Measurements from ENCODE around the gene NKG7.
A peak's percentile ranks its signal among the peaks of the same experiment; 100 is the strongest.

The NKG7 gene

GRCh38 chr19:51337861-51338562 lies 34.4 kb downstream of the NKG7 start:
- no peak overlapping the region for H3K27ac ChIP-seq (ENCODE audit: low read length)
- no peak overlapping the region for H2AFZ ChIP-seq (ENCODE audit: low read depth, low read length)
- no peaks in the 10 kb centered on the region for H3K9me3 ChIP-seq (ENCODE audit: insufficient read depth, low read length)
- no peak overlapping the region for H3K9ac ChIP-seq (ENCODE audit: low read length)
- no peaks in the 10 kb centered on the region for H3K36me3 ChIP-seq (replicated peaks; ENCODE audit: low read depth, low read length)
- no peak for TF ChIP-seq EZH2phosphoT487 (IDR thresholded peaks at IDR 0.05; ENCODE audit: low read depth)
- TF ChIP-seq, protein P1, sequence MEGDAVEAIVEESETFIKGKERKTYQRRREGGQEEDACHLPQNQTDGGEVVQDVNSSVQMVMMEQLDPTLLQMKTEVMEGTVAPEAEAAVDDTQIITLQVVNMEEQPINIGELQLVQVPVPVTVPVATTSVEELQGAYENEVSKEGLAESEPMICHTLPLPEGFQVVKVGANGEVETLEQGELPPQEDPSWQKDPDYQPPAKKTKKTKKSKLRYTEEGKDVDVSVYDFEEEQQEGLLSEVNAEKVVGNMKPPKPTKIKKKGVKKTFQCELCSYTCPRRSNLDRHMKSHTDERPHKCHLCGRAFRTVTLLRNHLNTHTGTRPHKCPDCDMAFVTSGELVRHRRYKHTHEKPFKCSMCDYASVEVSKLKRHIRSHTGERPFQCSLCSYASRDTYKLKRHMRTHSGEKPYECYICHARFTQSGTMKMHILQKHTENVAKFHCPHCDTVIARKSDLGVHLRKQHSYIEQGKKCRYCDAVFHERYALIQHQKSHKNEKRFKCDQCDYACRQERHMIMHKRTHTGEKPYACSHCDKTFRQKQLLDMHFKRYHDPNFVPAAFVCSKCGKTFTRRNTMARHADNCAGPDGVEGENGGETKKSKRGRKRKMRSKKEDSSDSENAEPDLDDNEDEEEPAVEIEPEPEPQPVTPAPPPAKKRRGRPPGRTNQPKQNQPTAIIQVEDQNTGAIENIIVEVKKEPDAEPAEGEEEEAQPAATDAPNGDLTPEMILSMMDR (IDR thresholded peaks at IDR 0.05; ENCODE audit: low read depth, low read length) = no peak
- no peaks in the 10 kb centered on the region for H4K20me1 ChIP-seq (ENCODE audit: insufficient read depth, low read length)
- peak overlapping the region; percentile 85 for H3K4me2 ChIP-seq (ENCODE audit: low read length)
- H3K79me2 ChIP-seq (ENCODE audit: low read length) = no peaks in the 10 kb centered on the region
- peaks cover 3% of the 10 kb centered on the region; the same call in 1 of the 2 replicates for H3K4me1 ChIP-seq (ENCODE audit: low read length)
- H3K27me3 ChIP-seq (ENCODE audit: low read depth, low read length) = peaks cover 9% of the 10 kb centered on the region; the same call in 1 of the 2 replicates
- peak overlapping the region; percentile 79; the same call in 1 of the 2 replicates for H3K4me3 ChIP-seq (ENCODE audit: low read length)

GRCh38 chr19:51337141-51337860 lies 35.2 kb downstream of the NKG7 start:
- Histone ChIP-seq H3K9ac (ENCODE audit: low read length) (no peak overlapping the region), H3K36me3 (replicated peaks; ENCODE audit: low read depth, low read length) (no peaks in the 10 kb centered on the region), H3K79me2 (ENCODE audit: low read length) (no peaks in the 10 kb centered on the region), H2AFZ (ENCODE audit: low read depth, low read length) (no peak overlapping the region), H3K4me2 (ENCODE audit: low read length) (no peak overlapping the region), H3K27ac (ENCODE audit: low read length) (no peak overlapping the region), H4K20me1 (ENCODE audit: insufficient read depth, low read length) (no peaks in the 10 kb centered on the region), H3K4me1 (ENCODE audit: low read length) (peaks cover 3% of the 10 kb centered on the region; the same call in 1 of the 2 replicates), H3K9me3 (ENCODE audit: insufficient read depth, low read length) (no peaks in the 10 kb centered on the region), H3K27me3 (ENCODE audit: low read depth, low read length) (peaks cover 9% of the 10 kb centered on the region; the same call in 1 of the 2 replicates), H3K4me3 (ENCODE audit: low read length) (no peak overlapping the region)
- TF ChIP-seq EZH2phosphoT487 (IDR thresholded peaks at IDR 0.05; ENCODE audit: low read depth) = no peak
- TF ChIP-seq, protein P1 (IDR thresholded peaks at IDR 0.05; ENCODE audit: low read depth, low read length) = no peak

- no peak overlapping the region for H3K4me3 ChIP-seq (ENCODE audit: low read length)
- no peak for TF ChIP-seq EZH2phosphoT487 (IDR thresholded peaks at IDR 0.05; ENCODE audit: low read depth)
- TF ChIP-seq, protein P1 (IDR thresholded peaks at IDR 0.05; ENCODE audit: low read depth, low read length) = no peak
- H4K20me1 ChIP-seq (ENCODE audit: insufficient read depth, low read length) = no peaks in the 10 kb centered on the region
- H3K4me2 ChIP-seq (ENCODE audit: low read length) = no peak overlapping the region
- H3K9ac ChIP-seq (ENCODE audit: low read length) = no peak overlapping the region
- H3K27ac ChIP-seq (ENCODE audit: low read length) = no peak overlapping the region
- H3K9me3 ChIP-seq (ENCODE audit: insufficient read depth, low read length) = no peaks in the 10 kb centered on the region
- no peaks in the 10 kb centered on the region for H3K79me2 ChIP-seq (ENCODE audit: low read length)
- H3K36me3 ChIP-seq (replicated peaks; ENCODE audit: low read depth, low read length) = no peaks in the 10 kb centered on the region
- H2AFZ ChIP-seq (ENCODE audit: low read depth, low read length) = no peak overlapping the region
- no peaks in the 10 kb centered on the region for H3K27me3 ChIP-seq (ENCODE audit: low read depth, low read length)
- peaks cover 3% of the 10 kb centered on the region; the same call in 1 of the 2 replicates for H3K4me1 ChIP-seq (ENCODE audit: low read length)
These were observed 38.5 kb downstream of the NKG7 start for GRCh38 chr19:51333836-51334460.

DNA sequence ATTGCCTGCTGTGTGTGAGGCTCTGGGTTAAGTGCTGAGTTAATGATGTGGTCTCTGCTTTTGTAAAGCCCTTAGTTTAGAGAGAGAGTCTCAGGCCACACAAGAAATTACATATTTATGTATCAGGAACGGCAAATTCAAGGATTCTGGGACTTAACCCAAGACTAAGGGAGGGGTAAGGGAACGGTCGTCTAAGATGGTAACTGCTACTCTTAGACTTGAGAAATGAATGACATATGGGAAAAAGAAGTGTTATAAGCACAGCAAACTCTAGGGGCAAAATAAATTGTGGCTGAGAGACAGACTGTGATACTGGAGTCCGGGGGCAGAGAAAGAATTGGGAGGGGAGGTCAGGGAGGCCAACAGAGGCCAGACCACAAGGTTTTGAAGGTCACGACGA lies 40.7 kb downstream of the NKG7 start:
- no peak overlapping the region for H3K4me2 ChIP-seq (ENCODE audit: low read length)
- H3K9ac ChIP-seq (ENCODE audit: low read length) = no peak overlapping the region
- H2AFZ ChIP-seq (ENCODE audit: low read depth, low read length) = no peak overlapping the region
- no peaks in the 10 kb centered on the region for H4K20me1 ChIP-seq (ENCODE audit: insufficient read depth, low read length)
- TF ChIP-seq EZH2phosphoT487 (IDR thresholded peaks at IDR 0.05; ENCODE audit: low read depth) = no peak
- TF ChIP-seq, protein P1 (IDR thresholded peaks at IDR 0.05; ENCODE audit: low read depth, low read length) = no peak
- no peaks in the 10 kb centered on the region for H3K27me3 ChIP-seq (ENCODE audit: low read depth, low read length)
- H3K4me3 ChIP-seq (ENCODE audit: low read length) = no peak overlapping the region
- H3K4me1 ChIP-seq (ENCODE audit: low read length) = no peaks in the 10 kb centered on the region
- H3K36me3 ChIP-seq (replicated peaks; ENCODE audit: low read depth, low read length) = no peaks in the 10 kb centered on the region
- H3K79me2 ChIP-seq (ENCODE audit: low read length) = no peaks in the 10 kb centered on the region
- H3K27ac ChIP-seq (ENCODE audit: low read length) = no peak overlapping the region
- H3K9me3 ChIP-seq (ENCODE audit: insufficient read depth, low read length) = no peaks in the 10 kb centered on the region
